ENCODE results near the gene ANXA3. TPM values are rescaled to one million over a fixed set of nuclear protein-coding genes. Genes with fewer than 3 reads are reported as not detected.

The ANXA3 gene
- total RNA-seq, 4 donors from 2014 or later = 22.3 to 253 (median 150) TPM

DNA sequence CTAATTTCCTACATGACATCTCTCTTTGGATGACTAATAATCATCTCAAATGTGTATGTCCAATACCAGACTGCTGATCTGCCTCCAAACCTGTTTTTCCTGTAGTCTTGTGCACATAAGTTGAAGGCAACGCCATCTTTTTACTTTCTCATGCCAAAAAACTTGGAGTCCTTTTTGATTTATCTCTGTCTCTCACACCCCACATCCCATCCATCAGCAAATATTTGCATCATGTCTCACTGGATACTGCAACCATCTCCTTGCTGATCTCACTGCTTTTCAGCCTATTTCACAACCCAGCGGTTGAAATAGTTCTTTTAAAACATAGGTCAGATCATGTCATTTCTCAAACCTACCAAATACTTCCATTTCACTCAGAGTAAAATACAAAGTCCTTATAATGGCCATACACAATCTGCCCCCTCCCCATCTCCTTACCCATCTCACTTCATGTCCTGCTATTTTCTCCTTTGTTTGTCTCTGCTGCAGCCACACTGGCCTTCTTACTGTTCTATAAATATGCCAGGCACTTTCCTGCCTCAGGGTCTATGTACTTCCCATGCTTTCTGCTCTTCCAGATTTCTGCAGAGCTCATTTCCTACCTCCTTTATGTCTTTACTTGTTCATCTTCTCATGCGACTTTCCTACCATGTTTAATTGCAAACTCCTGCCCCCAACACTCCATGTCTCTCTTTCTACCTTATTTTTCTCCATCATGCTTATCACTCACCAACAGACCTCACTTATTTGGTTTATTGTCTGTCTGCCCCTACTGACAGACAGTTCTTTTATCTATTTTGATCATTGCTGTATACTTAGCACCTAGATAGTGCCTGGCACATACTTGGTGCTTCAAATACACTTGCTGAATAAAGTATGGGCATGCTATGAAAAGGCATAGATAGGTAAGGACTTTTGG is 98.8 kb downstream of the ANXA3 start:
- no peak for TF ChIP-seq POLR2A (IDR thresholded peaks at IDR 0.05)
- no peak for TF ChIP-seq EP300 (IDR thresholded peaks at IDR 0.05)
- TF ChIP-seq, protein P1, sequence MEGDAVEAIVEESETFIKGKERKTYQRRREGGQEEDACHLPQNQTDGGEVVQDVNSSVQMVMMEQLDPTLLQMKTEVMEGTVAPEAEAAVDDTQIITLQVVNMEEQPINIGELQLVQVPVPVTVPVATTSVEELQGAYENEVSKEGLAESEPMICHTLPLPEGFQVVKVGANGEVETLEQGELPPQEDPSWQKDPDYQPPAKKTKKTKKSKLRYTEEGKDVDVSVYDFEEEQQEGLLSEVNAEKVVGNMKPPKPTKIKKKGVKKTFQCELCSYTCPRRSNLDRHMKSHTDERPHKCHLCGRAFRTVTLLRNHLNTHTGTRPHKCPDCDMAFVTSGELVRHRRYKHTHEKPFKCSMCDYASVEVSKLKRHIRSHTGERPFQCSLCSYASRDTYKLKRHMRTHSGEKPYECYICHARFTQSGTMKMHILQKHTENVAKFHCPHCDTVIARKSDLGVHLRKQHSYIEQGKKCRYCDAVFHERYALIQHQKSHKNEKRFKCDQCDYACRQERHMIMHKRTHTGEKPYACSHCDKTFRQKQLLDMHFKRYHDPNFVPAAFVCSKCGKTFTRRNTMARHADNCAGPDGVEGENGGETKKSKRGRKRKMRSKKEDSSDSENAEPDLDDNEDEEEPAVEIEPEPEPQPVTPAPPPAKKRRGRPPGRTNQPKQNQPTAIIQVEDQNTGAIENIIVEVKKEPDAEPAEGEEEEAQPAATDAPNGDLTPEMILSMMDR (IDR thresholded peaks at IDR 0.05) = no peak
- TF ChIP-seq POLR2AphosphoS5 (IDR thresholded peaks at IDR 0.05) = no peak
- no peaks in the 10 kb centered on the region for H3K27me3 ChIP-seq
- WGBS, 2 donors (ENCODE audit: low coverage in 1 of 2) = 84 to 85% methylated on average over 3 of the region's 3 CpGs
- H3K4me1 ChIP-seq = peaks cover 17 to 61% (median 19%) of the 10 kb centered on the region in 3 donors
- no peaks in the 10 kb centered on the region for H3K9me3 ChIP-seq
- H3K27ac ChIP-seq = no peak overlapping the region
- H3K4me3 ChIP-seq = no peak overlapping the region
- no peak for ATAC-seq
- H3K36me3 ChIP-seq = no peaks in the 10 kb centered on the region

DNA sequence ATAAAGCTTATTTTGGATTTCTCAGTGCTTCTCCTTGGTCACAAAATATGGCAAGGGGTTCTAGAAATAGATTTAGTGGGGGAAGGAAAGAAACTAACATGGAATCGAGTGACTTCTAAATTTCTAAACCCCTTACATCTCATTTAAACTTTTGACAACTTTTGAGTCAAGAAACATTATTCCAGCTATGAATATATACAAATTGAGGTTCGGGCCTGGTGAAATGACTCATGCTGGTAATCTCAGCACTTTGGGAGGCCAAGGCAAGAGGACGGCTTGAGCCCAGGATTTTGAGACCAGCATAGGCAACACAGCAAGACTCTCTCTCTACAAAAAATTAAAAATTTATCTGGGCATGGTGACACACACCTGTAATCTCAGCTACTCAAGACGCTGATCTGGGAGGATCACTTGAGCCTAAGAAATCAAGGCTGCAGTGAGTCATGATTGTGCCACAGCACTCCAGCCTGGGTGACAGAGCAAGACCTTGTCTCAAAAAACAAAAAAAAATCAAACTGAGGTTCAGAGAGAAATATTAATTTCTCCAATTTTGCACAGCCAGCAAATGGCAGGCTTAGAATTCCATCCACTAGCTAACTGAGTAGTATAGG is 99.8 kb downstream of the ANXA3 start:
- no peaks in the 10 kb centered on the region for H3K27me3 ChIP-seq
- peaks cover 11 to 52% (median 12%) of the 10 kb centered on the region in 3 donors for H3K4me1 ChIP-seq
- ATAC-seq = no peak
- no peak overlapping the region for H3K4me3 ChIP-seq
- WGBS, 2 donors (ENCODE audit: low coverage in 1 of 2) = 85 to 90% methylated on average over 2 to 4 of the region's 4 CpGs
- peak overlapping the region in 3 of 4 donors; percentile 59 to 74 (median 73) for H3K27ac ChIP-seq
- no peak for TF ChIP-seq EP300 (IDR thresholded peaks at IDR 0.05)
- TF ChIP-seq POLR2A (IDR thresholded peaks at IDR 0.05) = no peak
- TF ChIP-seq POLR2AphosphoS5 (IDR thresholded peaks at IDR 0.05) = no peak
- TF ChIP-seq, protein P1 (IDR thresholded peaks at IDR 0.05) = no peak
- no peaks in the 10 kb centered on the region for H3K9me3 ChIP-seq
- H3K36me3 ChIP-seq = no peaks in the 10 kb centered on the region

DNA sequence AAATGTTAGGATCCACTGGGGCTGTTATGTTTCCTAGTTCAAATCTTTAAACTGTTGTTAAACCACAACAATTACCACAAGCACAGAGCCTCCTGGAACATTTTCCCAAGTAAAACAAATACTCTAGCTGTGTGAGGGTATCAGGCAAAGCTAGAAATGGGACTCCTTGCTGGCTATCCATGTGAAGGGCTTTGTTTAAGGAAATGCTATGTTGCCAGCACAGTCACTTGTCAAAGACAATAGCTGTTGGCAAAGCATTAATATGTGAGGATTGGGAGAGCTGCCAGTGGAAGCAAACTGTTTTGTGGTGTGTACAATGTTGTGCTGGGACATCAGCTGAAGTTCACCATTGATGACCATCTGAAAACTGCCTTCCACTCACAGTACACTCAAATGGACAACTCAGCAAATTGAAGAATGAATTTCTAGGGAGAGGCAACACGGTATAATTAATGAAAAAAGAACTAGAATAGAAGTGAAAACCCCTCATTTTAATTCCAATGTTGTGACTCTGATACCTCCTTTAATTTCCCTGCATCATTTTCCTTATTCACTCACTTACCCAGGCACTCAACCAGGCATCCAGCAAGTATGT is 100.8 kb downstream of the ANXA3 start:
- 29 to 30% methylated on average over 1 of the region's 1 CpG for WGBS, 2 donors (ENCODE audit: low coverage in 1 of 2)

DNA sequence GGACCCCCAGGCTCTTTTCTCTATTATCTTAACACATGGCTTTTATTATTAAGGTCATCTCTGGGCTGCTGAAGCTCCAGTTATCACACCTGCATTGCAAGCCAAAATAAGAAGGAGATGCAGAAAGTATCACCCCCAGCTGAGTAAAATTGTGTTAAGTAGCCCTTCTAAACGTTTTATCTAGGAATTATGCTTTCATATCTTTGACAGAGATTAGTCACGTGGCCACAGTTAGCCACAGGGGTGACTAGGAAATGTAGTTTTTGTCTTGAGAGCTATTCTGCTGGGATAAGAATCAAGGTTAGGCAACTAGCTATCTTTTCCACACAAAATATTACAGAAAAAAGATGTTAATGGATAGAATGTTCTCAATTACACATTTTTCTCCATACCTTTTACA is 102.1 kb downstream of the ANXA3 start:
- no peaks in the 10 kb centered on the region for H3K36me3 ChIP-seq
- WGBS, 2 donors (ENCODE audit: low coverage in 1 of 2) = 12 to 66% methylated on average over 2 of the region's 2 CpGs
- ATAC-seq = no peak
- no peaks in the 10 kb centered on the region for H3K27me3 ChIP-seq
- peaks cover 5 to 34% (median 8%) of the 10 kb centered on the region in 3 donors for H3K4me1 ChIP-seq
- no peaks in the 10 kb centered on the region for H3K9me3 ChIP-seq
- no peak overlapping the region for H3K4me3 ChIP-seq
- no peak overlapping the region for H3K27ac ChIP-seq
- TF ChIP-seq EP300 (IDR thresholded peaks at IDR 0.05) = no peak
- TF ChIP-seq, protein P1 (IDR thresholded peaks at IDR 0.05) = no peak
- TF ChIP-seq POLR2A (IDR thresholded peaks at IDR 0.05) = no peak
- no peak for TF ChIP-seq POLR2AphosphoS5 (IDR thresholded peaks at IDR 0.05)

More for the DNA sequence above, 100.8 kb downstream of the ANXA3 start:
- no peaks in the 10 kb centered on the region for H3K27me3 ChIP-seq
- H3K36me3 ChIP-seq = no peaks in the 10 kb centered on the region
- H3K27ac ChIP-seq = peak overlapping the region; percentile 17 to 74 (median 66)
- TF ChIP-seq, protein P1 (IDR thresholded peaks at IDR 0.05) = no peak
- TF ChIP-seq EP300 (IDR thresholded peaks at IDR 0.05) (no peak), POLR2AphosphoS5 (IDR thresholded peaks at IDR 0.05) (no peak), POLR2A (IDR thresholded peaks at IDR 0.05) (no peak)
- no peak overlapping the region for H3K4me3 ChIP-seq
- ATAC-seq = peak; percentile 49
- H3K9me3 ChIP-seq = no peaks in the 10 kb centered on the region
- peaks cover 5 to 43% (median 8%) of the 10 kb centered on the region in 3 donors for H3K4me1 ChIP-seq

Data from gastroesophageal sphincter (tissue), 4 donors.